GM13976 (cell line): ENCODE results near the gene FBXO15.

Experiments
- DNase-seq: peaks from one replicate; pipeline ENCODE4 v3.0.0; 2012; ENCODE audit warnings: low spot score
- in situ Hi-C: fragments of 300-500 bp; cut with MboI; formaldehyde crosslinking; loops from one replicate; pipeline ENCODE4 v1.12.0; 2022; ENCODE audit warnings: low sequenced_read_pairs, mixed read lengths, inconsistent platforms; ENCODE audit not compliant: unreplicated experiment
- TF ChIP-seq, protein P1 (sequence below): IDR thresholded peaks from 2 replicates; pipeline ENCODE4 v1.5.1; 2012; ENCODE audit warnings: borderline replicate concordance, mild to moderate bottlenecking; ENCODE audit not compliant: insufficient read depth; ENCODE audit errors: extremely low read depth, missing control alignments, control extremely low read depth

Gene FBXO15

GRCh38 chr18:74082742-74083556 is 64.7 kb downstream of the FBXO15 start:
- TF ChIP-seq, protein P1, sequence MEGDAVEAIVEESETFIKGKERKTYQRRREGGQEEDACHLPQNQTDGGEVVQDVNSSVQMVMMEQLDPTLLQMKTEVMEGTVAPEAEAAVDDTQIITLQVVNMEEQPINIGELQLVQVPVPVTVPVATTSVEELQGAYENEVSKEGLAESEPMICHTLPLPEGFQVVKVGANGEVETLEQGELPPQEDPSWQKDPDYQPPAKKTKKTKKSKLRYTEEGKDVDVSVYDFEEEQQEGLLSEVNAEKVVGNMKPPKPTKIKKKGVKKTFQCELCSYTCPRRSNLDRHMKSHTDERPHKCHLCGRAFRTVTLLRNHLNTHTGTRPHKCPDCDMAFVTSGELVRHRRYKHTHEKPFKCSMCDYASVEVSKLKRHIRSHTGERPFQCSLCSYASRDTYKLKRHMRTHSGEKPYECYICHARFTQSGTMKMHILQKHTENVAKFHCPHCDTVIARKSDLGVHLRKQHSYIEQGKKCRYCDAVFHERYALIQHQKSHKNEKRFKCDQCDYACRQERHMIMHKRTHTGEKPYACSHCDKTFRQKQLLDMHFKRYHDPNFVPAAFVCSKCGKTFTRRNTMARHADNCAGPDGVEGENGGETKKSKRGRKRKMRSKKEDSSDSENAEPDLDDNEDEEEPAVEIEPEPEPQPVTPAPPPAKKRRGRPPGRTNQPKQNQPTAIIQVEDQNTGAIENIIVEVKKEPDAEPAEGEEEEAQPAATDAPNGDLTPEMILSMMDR, result no peak
- in situ Hi-C loops, result no loop called here
- DNase-seq, result no peak

GRCh38 chr18:74081966-74082741 is 65.5 kb downstream of the FBXO15 start:
- DNase-seq, result peak; percentile 64
- in situ Hi-C loops, result no loop called here
- TF ChIP-seq, protein P1, result peak; percentile 18

GRCh38 chr18:74078257-74078656 is 69.4 kb downstream of the FBXO15 start:
- TF ChIP-seq, protein P1, result no peak
- in situ Hi-C loops, result no loop called here
- no peak for DNase-seq

DNA sequence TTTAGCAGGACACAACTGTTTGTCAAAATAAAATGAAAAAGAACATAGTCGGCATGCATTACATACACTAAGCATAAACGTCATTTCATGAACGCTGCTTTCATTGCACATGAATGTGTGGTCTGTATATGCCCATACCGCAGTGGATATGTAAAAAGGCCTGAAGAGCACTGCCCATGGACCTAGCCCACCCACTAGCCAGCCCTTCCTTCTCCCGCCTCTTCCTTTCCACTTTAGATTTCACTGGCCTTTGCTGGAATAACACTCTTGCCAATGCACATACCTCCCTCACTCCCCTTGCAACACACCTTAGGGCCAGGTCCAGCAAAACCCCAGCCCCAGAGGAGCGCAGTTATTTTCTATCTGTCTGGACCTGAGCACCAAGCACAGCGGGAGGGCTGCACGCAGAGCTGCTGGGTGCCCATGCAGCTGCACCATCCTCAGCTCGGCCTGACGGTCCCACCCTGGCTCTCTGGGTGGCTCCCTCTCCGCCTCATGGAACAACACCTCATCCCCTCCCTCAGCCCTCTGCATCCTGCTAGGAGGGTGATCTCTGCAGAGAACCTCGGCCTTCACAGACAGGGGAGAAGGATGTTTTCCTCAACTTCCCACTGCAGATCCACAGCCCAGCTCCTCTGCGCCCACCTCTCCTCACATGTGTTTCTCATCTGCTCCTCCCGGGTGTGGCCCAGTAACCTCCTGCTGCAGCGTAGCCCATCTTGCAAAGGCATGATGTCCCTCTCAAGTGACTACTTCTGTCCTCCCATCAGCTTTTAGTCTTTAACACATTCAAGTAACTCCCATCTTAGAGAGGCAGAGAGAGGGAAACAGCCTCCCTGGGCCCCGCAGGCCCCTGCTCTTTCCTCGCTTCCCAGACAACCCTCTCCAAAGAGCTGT is 72.7 kb downstream of the FBXO15 start:
- DNase-seq, result no peak
- in situ Hi-C loops, result no loop called here
- TF ChIP-seq, protein P1, result no peak

- in situ Hi-C loops, result no loop called here
- TF ChIP-seq, protein P1, result no peak
Observed at GRCh38 chr18:74073957-74074667, 73.5 kb downstream of the FBXO15 start.

More at GRCh38 chr18:74073957-74074667, 73.5 kb downstream of the FBXO15 start:
- DNase-seq, result no peak
